Endothelial cell of umbilical vein (primary cell): Measurements from ENCODE around the gene MVP.
A peak's percentile ranks its signal among the peaks of the same experiment; 100 is the strongest.

Source experiments
- CTCF ChIP-seq, 2 donors: IDR thresholded peaks; 1 replicate in 1 of 2; 2 replicates in 1 of 2; pipeline ENCODE4 v1.5.1; 2011; ENCODE audit warnings: low read length in 2 of 2, mild to moderate bottlenecking in 2 of 2, moderate library complexity in 2 of 2, control low read depth in 1 of 2, inconsistent platforms in 1 of 2, low read depth in 1 of 2; ENCODE audit not compliant: insufficient read depth in 1 of 2; ENCODE audit errors: extremely low read depth in 1 of 2
- EZH2 ChIP-seq: IDR thresholded peaks from 2 replicates; pipeline ENCODE4 v1.6.1; 2012; ENCODE audit warnings: borderline replicate concordance, low read depth, mild to moderate bottlenecking, moderate library complexity, low read length, inconsistent platforms; ENCODE audit not compliant: severe bottlenecking
- POLR2A ChIP-seq: IDR thresholded peaks from 2 replicates; pipeline ENCODE4 v1.6.1; 2012; ENCODE audit warnings: low read depth, mild to moderate bottlenecking, control low read depth, low read length
- POLR2AphosphoS5 ChIP-seq: IDR thresholded peaks from 2 replicates; pipeline ENCODE4 v1.6.1; 2012; ENCODE audit warnings: low read depth, mild to moderate bottlenecking, control low read depth, low read length, moderate library complexity; ENCODE audit not compliant: insufficient read depth

DNA sequence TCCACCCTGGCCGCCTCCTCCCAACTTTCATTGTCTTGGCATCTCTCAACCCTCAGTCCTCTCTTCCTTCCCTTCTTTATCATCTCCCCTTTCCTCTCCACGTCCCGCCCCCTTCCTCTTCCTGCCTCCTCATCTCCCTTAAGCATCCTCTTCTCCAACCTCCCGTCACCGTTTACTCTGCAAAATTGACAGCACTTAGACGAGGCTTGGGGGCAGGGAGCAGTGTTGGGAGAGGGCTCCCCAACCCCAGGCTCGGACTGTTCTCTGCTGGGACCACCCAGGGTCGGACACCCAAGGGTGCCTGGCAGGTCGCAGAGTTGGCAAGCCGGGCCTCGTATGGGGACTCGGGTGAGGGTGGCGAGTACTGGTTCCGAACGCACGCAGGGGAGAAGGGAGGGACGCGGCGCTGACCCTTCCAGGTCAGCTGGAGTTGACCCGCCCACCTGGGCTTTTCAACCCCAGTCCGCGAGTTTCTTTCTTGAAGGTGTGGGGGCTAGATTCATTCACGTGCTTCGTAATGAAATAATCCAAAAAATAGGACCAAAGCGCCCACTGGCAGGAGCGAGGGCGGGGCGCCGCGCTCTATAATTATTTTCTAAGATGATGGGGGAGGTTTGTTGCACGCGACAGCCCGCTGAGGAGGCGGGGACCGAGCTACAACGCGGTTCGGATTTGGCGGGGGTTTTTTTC lies 5.1 kb upstream of the MVP start:
- TF ChIP-seq CTCF (IDR thresholded peaks at IDR 0.05; ENCODE audit: extremely low read depth in 1 of 2, insufficient read depth in 1 of 2, low read depth in 1 of 2, low read length in 2 of 2): no peak
- no peak for TF ChIP-seq POLR2A
- peak; percentile 23 for TF ChIP-seq POLR2AphosphoS5
- no peak for TF ChIP-seq EZH2
